ENCODE data around the gene MAD2L1. TPM values are rescaled to one million over a fixed set of nuclear protein-coding genes. Genes with fewer than 3 reads are reported as not detected.

MAD2L1 gene
- total RNA-seq, 2 donors from 2014 or later = 0.78 TPM; not detected in 1

DNA sequence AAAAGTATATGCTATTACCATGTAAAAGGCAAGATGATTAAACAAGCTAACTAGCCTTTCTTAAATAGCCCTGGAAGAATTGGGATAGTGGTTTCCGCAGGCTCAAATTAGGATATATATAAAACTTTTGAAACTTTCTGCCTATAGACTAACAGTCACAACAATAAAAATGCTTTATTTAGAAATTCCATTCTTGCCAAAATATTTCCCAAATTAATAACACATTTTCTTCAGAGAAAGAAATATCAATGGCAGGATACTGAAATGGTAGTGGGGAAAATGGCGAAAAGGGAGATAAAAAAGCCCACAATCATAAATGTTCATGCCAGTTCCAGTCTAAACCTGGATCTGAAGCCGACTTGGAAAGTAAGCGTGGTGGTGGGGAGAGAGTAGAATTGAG, 56.0 kb downstream of the MAD2L1 start:
- no peaks in the 10 kb centered on the region for H3K4me1 ChIP-seq
- H3K27me3 ChIP-seq = no peaks in the 10 kb centered on the region
- ATAC-seq = no peak
- no peak overlapping the region for H3K4me3 ChIP-seq
- intact Hi-C loops (cut with DNase I) = no loop called here
- no peak for TF ChIP-seq POLR2A (IDR thresholded peaks at IDR 0.05)
- TF ChIP-seq, protein P1, sequence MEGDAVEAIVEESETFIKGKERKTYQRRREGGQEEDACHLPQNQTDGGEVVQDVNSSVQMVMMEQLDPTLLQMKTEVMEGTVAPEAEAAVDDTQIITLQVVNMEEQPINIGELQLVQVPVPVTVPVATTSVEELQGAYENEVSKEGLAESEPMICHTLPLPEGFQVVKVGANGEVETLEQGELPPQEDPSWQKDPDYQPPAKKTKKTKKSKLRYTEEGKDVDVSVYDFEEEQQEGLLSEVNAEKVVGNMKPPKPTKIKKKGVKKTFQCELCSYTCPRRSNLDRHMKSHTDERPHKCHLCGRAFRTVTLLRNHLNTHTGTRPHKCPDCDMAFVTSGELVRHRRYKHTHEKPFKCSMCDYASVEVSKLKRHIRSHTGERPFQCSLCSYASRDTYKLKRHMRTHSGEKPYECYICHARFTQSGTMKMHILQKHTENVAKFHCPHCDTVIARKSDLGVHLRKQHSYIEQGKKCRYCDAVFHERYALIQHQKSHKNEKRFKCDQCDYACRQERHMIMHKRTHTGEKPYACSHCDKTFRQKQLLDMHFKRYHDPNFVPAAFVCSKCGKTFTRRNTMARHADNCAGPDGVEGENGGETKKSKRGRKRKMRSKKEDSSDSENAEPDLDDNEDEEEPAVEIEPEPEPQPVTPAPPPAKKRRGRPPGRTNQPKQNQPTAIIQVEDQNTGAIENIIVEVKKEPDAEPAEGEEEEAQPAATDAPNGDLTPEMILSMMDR (IDR thresholded peaks at IDR 0.05) = no peak
- no peak overlapping the region for H3K27ac ChIP-seq
- 78 to 93% methylated on average over 4 of the region's 4 CpGs for WGBS, 2 donors
- H3K9me3 ChIP-seq = no peaks in the 10 kb centered on the region
- H3K36me3 ChIP-seq (replicated peaks in 1 of 2; ENCODE audit: insufficient read depth in 1 of 2, low read depth in 2 of 2) = no peaks in the 10 kb centered on the region
- DNase-seq = no peak

- intact Hi-C loops (cut with DNase I) = no loop called here
- TF ChIP-seq, protein P1 (IDR thresholded peaks at IDR 0.05) = no peak
- no peak for TF ChIP-seq POLR2A (IDR thresholded peaks at IDR 0.05)
- WGBS, 2 donors = 40 to 57% methylated on average over 2 of the region's 2 CpGs
- no peaks in the 10 kb centered on the region for H3K9me3 ChIP-seq
- ATAC-seq = no peak
- no peak for DNase-seq
- no peaks in the 10 kb centered on the region for H3K27me3 ChIP-seq
- no peaks in the 10 kb centered on the region for H3K36me3 ChIP-seq (replicated peaks in 1 of 2; ENCODE audit: insufficient read depth in 1 of 2, low read depth in 2 of 2)
- no peak overlapping the region for H3K27ac ChIP-seq
- H3K4me1 ChIP-seq = no peaks in the 10 kb centered on the region
- H3K4me3 ChIP-seq = no peak overlapping the region
These were observed 56.9 kb downstream of the MAD2L1 start for GRCh38 chr4:120009731-120010130.

DNA sequence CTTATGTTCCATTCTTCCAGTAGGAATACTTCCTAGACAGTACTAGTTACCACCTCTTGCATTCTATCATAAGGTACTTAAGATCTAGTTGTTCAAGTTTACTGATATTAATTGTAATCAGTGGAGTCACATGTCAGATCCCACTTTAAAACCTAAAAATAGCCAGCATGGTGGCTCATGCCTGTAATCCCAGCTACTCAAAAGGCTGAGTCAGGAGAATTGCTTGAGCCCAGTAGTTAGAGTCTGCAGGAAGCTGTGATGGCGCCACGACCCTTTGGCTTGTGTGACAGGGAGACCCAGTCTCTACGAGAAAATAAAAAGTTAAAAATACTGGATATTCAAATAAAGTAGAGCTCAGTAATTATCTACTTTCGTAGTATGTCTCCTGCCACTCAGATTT, 57.7 kb downstream of the MAD2L1 start:
- intact Hi-C loops (cut with DNase I) = no loop called here

DNA sequence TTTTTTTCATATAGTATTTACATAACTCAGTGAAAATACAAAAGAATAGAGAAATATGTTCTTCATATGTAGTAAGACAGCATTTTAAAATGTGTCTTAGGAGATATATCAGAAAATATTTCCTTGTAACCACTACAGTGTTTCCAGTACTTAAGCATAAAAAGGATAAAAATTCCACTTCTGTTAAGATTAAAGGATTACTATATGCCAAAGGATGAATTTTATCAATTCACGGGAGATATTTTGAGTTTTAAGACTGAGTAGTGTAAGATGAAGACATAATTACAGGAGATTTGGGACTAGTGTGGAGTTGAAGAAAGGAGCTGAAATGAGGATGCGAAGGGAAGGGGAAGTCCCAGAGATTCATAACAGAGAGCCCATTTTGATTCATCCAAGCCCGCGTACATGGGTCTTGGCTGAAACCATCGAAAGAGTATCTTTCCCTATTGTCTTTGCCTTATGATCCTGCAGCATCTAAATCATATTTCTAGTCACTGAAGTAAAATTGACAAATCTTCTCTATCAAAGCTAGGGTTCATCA, 58.7 kb downstream of the MAD2L1 start:
- Histone ChIP-seq H3K4me1 (no peaks in the 10 kb centered on the region), H3K9me3 (no peaks in the 10 kb centered on the region), H3K27me3 (no peaks in the 10 kb centered on the region), H3K36me3 (replicated peaks in 1 of 2; ENCODE audit: insufficient read depth in 1 of 2, low read depth in 2 of 2) (no peaks in the 10 kb centered on the region), H3K4me3 (no peak overlapping the region), H3K27ac (no peak overlapping the region)
- DNase-seq = no peak
- no peak for ATAC-seq
- TF ChIP-seq, protein P1 (IDR thresholded peaks at IDR 0.05) = no peak
- TF ChIP-seq POLR2A (IDR thresholded peaks at IDR 0.05) = no peak
- intact Hi-C loops (cut with DNase I) = no loop called here
- 86 to 90% methylated on average over 5 of the region's 5 CpGs for WGBS, 2 donors

More for the DNA sequence above, 57.7 kb downstream of the MAD2L1 start:
- no peak for TF ChIP-seq POLR2A (IDR thresholded peaks at IDR 0.05)
- TF ChIP-seq, protein P1 (IDR thresholded peaks at IDR 0.05) = no peak
- WGBS, 2 donors = 78 to 85% methylated on average over 4 of the region's 4 CpGs
- no peaks in the 10 kb centered on the region for H3K27me3 ChIP-seq
- ATAC-seq (no peak), DNase-seq (no peak)
- no peak overlapping the region for H3K4me3 ChIP-seq
- no peaks in the 10 kb centered on the region for H3K36me3 ChIP-seq (replicated peaks in 1 of 2; ENCODE audit: insufficient read depth in 1 of 2, low read depth in 2 of 2)
- no peaks in the 10 kb centered on the region for H3K4me1 ChIP-seq
- H3K9me3 ChIP-seq = no peaks in the 10 kb centered on the region
- H3K27ac ChIP-seq = no peak overlapping the region

DNA sequence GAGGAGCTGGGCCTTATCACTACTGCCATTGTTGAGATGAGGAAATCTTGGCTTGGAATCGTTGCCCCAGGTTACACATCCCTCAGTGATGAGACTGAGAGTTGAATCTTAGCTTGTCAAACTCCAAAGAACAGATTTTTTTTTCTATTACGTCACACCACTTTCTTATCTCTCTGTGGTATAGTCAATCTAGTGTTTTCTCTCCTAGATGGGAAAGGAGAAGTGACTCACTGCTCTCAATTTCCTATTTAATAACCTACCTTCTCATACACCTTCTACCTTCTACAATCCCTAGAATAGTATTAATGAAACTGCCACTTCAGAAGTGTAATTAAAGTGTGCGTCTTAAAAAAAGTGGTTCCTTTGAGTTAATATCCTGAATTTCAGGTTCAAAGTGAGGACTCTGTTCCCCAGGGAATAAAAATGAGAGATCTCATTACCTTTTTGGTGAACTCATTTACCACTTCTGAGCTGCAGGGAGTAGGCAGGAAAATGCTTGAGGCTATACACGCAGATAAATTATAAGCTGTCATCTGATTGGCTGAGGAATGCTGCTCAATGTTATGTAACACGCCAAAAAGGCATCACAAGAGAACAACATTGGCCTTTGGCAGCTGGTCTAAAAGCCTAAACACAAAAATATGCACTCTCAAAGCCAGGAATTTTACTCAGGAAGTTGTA, 59.3 kb downstream of the MAD2L1 start:
- no peaks in the 10 kb centered on the region for H3K9me3 ChIP-seq
- H3K27me3 ChIP-seq = no peaks in the 10 kb centered on the region
- WGBS, 2 donors = 35 to 41% methylated on average over 5 of the region's 5 CpGs
- ATAC-seq (no peak), DNase-seq (no peak)
- H3K36me3 ChIP-seq (replicated peaks in 1 of 2; ENCODE audit: insufficient read depth in 1 of 2, low read depth in 2 of 2) = no peaks in the 10 kb centered on the region
- TF ChIP-seq POLR2A (IDR thresholded peaks at IDR 0.05) = no peak
- TF ChIP-seq, protein P1 (IDR thresholded peaks at IDR 0.05) = no peak
- no peak overlapping the region for H3K27ac ChIP-seq
- no peak overlapping the region for H3K4me3 ChIP-seq
- H3K4me1 ChIP-seq = no peaks in the 10 kb centered on the region
- intact Hi-C loops (cut with DNase I) = no loop called here

Data from body of pancreas (tissue), 4 donors.